HepG2 (cell line): ENCODE data around the gene ANKRD40. TPM values are rescaled to one million over a fixed set of nuclear protein-coding genes. Genes with fewer than 3 reads are reported as not detected.
A peak's percentile ranks its signal among the peaks of the same experiment; 100 is the strongest.

Source experiments
- MNT ChIP-seq: fragments of 450-650 bp; IDR thresholded peaks from 2 replicates; pipeline ENCODE4 v1.6.1; 2016
- SYNCRIP ChIP-seq: fragments of 200-400 bp; formaldehyde crosslinking; IDR thresholded peaks from 2 replicates; pipeline ENCODE4 v1.6.1; 2018; ENCODE audit warnings: mild to moderate bottlenecking, low read depth, low read length; ENCODE audit not compliant: insufficient read depth
- TCF12 ChIP-seq, 2 experiments: fragments of 450-650 bp in 1 of 2; sonication (generic) in 1 of 2; formaldehyde crosslinking in 1 of 2; IDR thresholded peaks; 2 replicates each; pipeline versions ENCODE4 v1.6.1 to v1.8.0; 2017 to 2022; ENCODE audit warnings: antibody characterized with exemption in 1 of 2, mild to moderate bottlenecking in 1 of 2, missing genetic modification reagents in 1 of 2, moderate library complexity in 1 of 2
- ZHX2 ChIP-seq, 2 experiments: sonication (generic) in 1 of 2; formaldehyde crosslinking in 1 of 2; IDR thresholded peaks; 2 replicates each; pipeline versions ENCODE4 v1.6.1 to v1.9.0; 2014 to 2022; ENCODE audit warnings: antibody characterized with exemption in 1 of 2, borderline replicate concordance in 1 of 2, inconsistent platforms in 1 of 2, low read depth in 1 of 2, missing genetic modification reagents in 1 of 2
- ZNF251 ChIP-seq: sonication (generic); formaldehyde crosslinking; IDR thresholded peaks from 2 replicates; pipeline ENCODE4 v1.9.0; 2021; ENCODE audit warnings: mild to moderate bottlenecking, missing genetic modification reagents
- ZNF883 ChIP-seq: sonication (generic); formaldehyde crosslinking; IDR thresholded peaks from 2 replicates; pipeline ENCODE4 v1.5.1; 2020; ENCODE audit warnings: mild to moderate bottlenecking, missing genetic modification reagents; ENCODE audit errors: not compliant biosample characterization
- polyA plus RNA-seq, 8 experiments: library from polyadenylated mRNA; depleted of rRNA in 3 of 8; stranded (reverse) in 7 of 8; unstranded in 1 of 8; fragments of >200 nt; fragmentation: Illumina TruSeq in 4 of 8; extraction: Trizol in 4 of 8; gene quantifications; 2 replicates each; pipeline versions ENCODE4 v1.2.1 to v1.2.3, GENCODE V29; 2011 to 2016; ENCODE audit warnings: low read depth in 4 of 8, missing spikeins in 1 of 8, mixed read lengths in 1 of 8; ENCODE audit not compliant: insufficient read depth in 1 of 8
- total RNA-seq, 5 experiments: library from RNA; depleted of rRNA; stranded (reverse); fragments of >200 nt; fragmentation: Illumina TruSeq; extraction: Trizol; gene quantifications; 2 replicates each; pipeline ENCODE4 v1.2.3, GENCODE V29; 2016; ENCODE audit warnings: low read depth in 1 of 5
- TF ChIP-seq, protein P1 (sequence below): sonication (generic); formaldehyde crosslinking; IDR thresholded peaks from 2 replicates; pipeline ENCODE4 v1.5.0; 2020; ENCODE audit warnings: mild to moderate bottlenecking, missing genetic modification reagents, borderline replicate concordance

Gene ANKRD40
- total and polyA plus RNA-seq, 2 of the 13 experiments (the other 11 are each of a cell fraction or from before 2014, with no cell fraction given), result 35.0 to 46.4 TPM

DNA sequence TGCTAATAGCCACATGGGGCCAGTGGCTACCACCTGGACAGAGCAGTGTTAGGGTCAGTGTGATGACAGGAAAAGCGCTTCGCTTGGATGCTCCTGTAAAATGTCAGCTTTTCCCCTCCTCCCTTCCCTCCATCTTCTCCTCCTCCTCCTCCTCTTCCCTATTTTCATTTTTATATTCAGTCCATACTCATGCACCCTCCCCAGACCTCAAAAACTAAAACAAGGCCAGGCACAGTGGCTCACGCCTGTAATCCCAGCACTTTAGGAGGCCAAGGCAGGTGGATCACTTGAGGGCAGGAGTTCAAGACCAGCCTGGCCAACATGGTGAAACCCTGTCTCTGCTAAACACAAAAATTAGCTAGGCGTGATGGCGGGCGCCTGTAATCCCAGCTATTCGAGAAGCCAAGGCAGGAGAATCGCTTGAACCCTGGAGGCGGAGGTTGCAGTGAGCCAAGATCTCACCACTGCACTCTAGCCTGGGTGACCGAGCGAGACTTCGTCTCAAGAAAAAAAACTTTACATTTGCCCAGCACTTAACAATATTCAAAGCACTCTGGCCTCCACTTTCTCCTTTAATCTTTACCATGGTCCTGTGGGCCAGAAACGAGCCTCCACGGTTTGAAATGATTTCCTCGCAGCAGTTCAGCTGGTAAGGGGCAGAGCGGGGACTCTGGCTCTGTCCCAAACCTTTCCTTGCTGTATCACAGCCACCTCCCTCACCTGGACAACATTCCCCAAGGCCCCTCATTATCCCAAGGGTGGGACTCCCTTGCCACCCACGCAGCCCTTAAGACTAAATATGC lies 21.8 kb downstream of the ANKRD40 start (continued):
- no peak for TF ChIP-seq TCF12 (IDR thresholded peaks at IDR 0.05)
- TF ChIP-seq TCF12 (CRISPR knock-in tag; IDR thresholded peaks at IDR 0.05), result no peak
- no peak for TF ChIP-seq SYNCRIP
- TF ChIP-seq ZNF883 (CRISPR knock-in tag), result no peak
- TF ChIP-seq, protein P1, sequence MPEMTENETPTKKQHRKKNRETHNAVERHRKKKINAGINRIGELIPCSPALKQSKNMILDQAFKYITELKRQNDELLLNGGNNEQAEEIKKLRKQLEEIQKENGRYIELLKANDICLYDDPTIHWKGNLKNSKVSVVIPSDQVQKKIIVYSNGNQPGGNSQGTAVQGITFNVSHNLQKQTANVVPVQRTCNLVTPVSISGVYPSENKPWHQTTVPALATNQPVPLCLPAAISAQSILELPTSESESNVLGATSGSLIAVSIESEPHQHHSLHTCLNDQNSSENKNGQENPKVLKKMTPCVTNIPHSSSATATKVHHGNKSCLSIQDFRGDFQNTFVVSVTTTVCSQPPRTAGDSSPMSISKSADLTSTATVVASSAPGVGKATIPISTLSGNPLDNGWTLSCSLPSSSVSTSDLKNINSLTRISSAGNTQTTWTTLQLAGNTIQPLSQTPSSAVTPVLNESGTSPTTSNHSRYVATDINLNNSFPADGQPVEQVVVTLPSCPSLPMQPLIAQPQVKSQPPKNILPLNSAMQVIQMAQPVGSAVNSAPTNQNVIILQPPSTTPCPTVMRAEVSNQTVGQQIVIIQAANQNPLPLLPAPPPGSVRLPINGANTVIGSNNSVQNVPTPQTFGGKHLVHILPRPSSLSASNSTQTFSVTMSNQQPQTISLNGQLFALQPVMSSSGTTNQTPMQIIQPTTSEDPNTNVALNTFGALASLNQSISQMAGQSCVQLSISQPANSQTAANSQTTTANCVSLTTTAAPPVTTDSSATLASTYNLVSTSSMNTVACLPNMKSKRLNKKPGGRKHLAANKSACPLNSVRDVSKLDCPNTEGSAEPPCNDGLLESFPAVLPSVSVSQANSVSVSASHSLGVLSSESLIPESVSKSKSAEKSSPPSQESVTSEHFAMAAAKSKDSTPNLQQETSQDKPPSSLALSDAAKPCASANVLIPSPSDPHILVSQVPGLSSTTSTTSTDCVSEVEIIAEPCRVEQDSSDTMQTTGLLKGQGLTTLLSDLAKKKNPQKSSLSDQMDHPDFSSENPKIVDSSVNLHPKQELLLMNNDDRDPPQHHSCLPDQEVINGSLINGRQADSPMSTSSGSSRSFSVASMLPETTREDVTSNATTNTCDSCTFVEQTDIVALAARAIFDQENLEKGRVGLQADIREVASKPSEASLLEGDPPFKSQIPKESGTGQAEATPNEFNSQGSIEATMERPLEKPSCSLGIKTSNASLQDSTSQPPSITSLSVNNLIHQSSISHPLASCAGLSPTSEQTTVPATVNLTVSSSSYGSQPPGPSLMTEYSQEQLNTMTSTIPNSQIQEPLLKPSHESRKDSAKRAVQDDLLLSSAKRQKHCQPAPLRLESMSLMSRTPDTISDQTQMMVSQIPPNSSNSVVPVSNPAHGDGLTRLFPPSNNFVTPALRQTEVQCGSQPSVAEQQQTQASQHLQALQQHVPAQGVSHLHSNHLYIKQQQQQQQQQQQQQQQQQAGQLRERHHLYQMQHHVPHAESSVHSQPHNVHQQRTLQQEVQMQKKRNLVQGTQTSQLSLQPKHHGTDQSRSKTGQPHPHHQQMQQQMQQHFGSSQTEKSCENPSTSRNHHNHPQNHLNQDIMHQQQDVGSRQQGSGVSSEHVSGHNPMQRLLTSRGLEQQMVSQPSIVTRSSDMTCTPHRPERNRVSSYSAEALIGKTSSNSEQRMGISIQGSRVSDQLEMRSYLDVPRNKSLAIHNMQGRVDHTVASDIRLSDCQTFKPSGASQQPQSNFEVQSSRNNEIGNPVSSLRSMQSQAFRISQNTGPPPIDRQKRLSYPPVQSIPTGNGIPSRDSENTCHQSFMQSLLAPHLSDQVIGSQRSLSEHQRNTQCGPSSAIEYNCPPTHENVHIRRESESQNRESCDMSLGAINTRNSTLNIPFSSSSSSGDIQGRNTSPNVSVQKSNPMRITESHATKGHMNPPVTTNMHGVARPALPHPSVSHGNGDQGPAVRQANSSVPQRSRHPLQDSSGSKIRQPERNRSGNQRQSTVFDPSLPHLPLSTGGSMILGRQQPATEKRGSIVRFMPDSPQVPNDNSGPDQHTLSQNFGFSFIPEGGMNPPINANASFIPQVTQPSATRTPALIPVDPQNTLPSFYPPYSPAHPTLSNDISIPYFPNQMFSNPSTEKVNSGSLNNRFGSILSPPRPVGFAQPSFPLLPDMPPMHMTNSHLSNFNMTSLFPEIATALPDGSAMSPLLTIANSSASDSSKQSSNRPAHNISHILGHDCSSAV, result no peak
- TF ChIP-seq ZHX2 (IDR thresholded peaks at IDR 0.05; ENCODE audit: low read depth), result no peak
- no peak for TF ChIP-seq ZHX2 (CRISPR knock-in tag; IDR thresholded peaks at IDR 0.05; ENCODE audit: borderline replicate concordance)
- TF ChIP-seq ZNF251 (CRISPR knock-in tag), result no peak
- 0 out of 2 replicates have a peak, but pooled peaks have one; percentile 37 for TF ChIP-seq MNT
